ENCODE results near the gene GRIK4.
A peak's percentile ranks its signal among the peaks of the same experiment; 100 is the strongest.
"Not testable (repeated sequence)": the region's sequence is repeated elsewhere in the genome, so short reads cannot be mapped to it uniquely, and the experiment has no call there.

Gene GRIK4

DNA sequence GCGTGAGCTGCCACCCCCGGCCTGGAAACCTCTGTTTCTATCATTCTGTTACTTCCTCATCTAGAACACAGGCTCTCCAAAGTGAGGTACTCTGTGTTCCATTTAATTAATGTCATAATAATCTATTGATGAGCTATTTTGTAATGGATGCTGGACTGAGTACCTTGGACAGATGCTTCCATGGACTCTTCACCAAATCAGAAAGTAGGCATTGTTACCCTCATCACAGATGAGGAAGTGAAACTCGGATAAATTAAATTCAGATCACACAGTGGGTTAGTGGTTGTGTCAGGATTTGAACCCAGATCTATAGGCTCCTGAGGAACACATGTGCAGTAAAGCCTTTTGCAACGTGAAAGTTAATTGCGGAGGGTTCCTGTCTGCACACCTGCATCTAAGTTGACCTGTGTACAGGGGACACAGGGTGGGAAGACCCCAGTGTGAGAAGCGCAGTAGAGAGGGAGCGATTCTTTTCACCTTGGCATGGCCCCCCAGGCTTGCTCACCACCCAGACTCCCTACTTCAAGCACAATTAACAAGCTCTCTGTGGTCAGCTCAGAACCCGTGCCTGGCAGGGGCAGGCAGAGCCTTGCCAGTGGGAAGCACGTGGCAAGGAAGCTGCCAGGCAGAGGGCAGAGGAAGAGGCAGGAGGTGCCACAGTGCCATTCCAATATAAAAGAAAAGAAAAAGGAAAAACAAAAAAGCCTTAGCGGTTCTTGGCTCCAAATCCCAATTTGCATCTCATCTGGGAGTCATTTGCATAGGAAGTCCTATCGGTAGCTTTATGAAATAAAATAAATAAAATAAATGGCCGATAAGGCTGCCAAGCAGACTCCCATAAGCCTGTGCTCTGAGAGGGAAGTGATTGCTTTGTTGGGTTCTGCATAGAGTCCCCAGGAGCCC lies 239.3 kb downstream of the GRIK4 start:
- no peak for DNase-seq

DNA sequence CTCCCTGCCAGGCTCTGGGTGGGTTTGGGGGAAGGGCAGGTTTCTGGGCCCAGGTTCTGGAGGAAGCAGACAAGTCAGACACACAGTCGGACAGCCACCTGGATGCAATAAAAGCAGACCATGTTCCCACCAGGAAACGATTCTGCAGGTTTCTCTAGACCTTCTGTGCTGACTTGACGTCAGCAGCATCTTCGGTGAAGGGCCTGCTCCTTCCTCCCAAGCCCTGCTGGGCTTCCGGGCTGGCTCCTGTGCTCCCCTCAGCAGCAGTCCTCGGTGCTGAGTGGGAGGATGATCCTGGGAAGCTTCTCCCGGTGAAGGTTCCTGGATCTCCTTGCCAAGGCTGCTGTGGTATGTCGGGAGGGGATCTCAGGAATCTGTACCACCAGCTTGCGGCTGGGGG lies 240.0 kb downstream of the GRIK4 start:
- DNase-seq = no peak

- peak in 1 of 2 experiments; percentile 14 for DNase-seq
Measured at GRCh38 chr11:120752668-120753067, 241.1 kb downstream of the GRIK4 start.

GRCh38 chr11:120756931-120757330 lies 245.4 kb downstream of the GRIK4 start:
- no peak for DNase-seq

GRCh38 chr11:120759046-120759445 lies 247.5 kb downstream of the GRIK4 start:
- no peak for DNase-seq

- not testable (repeated sequence) for DNase-seq
Measured at GRCh38 chr11:120765710-120766109, 254.2 kb downstream of the GRIK4 start.

- DNase-seq = no peak
Measured at GRCh38 chr11:120766318-120766717, 254.8 kb downstream of the GRIK4 start.

- DNase-seq = no peak
Measured at GRCh38 chr11:120768949-120769348, 257.4 kb downstream of the GRIK4 start.

GRCh38 chr11:120769906-120770305 lies 258.4 kb downstream of the GRIK4 start:
- no peak for DNase-seq

DNA sequence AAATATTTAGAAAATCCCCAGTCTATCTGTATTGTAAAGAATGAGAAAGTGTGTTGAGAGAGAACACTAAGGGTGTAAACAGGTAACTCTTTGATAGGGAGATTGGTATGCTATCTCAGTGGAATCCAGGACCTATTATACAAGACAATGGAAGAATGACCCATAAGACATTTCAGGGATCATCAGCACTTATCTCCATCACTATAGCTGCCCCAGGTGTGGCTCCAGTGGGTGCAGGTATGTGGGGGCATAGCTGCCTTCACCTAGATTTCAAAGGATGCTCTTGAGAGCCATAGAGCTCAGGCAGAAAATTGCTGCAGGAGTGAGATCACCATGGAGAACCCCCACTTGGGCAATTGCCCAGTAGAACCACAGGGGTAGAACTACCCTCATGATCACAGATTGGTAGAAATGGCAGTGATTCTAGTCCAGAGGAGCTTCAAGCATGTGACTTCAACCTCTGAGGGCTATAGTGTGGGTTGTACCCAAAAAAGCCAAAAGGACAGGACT lies 260.1 kb downstream of the GRIK4 start:
- no peak for DNase-seq

DNA sequence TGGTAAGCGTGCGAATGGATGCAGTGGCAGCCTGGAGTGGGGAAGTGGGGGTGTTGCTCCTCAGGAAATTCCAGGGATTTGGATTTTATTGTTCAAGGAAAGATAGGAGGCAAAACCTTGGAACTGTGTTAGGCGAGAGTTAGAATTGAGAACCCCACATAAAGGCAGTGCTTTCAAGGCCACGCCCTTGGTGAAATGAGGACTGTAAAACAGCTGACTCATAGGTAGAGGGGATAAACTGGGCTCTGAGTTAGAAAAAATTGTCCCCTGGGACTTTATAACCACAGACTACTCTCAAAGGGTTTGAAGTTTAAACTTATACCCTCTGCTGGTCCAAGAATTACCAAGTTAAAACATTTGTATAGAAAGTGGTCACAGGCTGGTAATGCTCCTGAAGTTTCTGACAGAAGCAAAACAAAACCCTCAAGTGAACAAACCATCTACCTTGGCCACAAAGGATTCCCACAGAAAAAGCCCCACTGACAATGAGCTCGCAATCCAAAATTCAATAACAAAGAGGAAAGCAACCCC lies 262.0 kb downstream of the GRIK4 start:
- DNase-seq = no peak

- no peak for DNase-seq
Measured at GRCh38 chr11:120774591-120775386, 263.2 kb downstream of the GRIK4 start.

GRCh38 chr11:120775986-120776951 lies 264.7 kb downstream of the GRIK4 start:
- DNase-seq = no peak

GRCh38 chr11:120778685-120779490 lies 267.3 kb downstream of the GRIK4 start:
- DNase-seq = no peak

- no peak for DNase-seq
Measured at GRCh38 chr11:120780239-120780638, 268.7 kb downstream of the GRIK4 start.

- DNase-seq = no peak
Measured at GRCh38 chr11:120781486-120782120, 270.1 kb downstream of the GRIK4 start.

GRCh38 chr11:120784566-120785251 lies 273.2 kb downstream of the GRIK4 start:
- DNase-seq = no peak

DNA sequence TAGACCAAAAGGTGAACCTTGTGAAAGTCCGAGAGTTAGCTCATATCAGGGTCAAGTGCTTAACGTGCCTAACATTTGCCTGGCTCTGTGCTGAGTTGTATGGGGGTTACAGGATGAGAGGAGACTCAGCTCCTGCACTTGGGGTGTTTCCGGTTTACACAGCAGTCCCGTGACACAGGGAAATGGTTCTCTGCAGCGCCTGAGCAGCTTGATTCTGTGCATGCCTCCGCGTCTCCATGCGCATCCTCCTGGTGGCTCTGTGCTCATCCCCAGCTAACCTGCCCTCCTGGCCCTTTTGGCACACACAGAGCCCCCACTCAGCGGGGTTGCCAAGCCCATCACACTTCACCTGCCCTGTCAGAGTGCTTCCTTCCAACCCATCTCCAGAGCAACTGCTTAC lies 274.0 kb downstream of the GRIK4 start:
- DNase-seq = no peak

DNA sequence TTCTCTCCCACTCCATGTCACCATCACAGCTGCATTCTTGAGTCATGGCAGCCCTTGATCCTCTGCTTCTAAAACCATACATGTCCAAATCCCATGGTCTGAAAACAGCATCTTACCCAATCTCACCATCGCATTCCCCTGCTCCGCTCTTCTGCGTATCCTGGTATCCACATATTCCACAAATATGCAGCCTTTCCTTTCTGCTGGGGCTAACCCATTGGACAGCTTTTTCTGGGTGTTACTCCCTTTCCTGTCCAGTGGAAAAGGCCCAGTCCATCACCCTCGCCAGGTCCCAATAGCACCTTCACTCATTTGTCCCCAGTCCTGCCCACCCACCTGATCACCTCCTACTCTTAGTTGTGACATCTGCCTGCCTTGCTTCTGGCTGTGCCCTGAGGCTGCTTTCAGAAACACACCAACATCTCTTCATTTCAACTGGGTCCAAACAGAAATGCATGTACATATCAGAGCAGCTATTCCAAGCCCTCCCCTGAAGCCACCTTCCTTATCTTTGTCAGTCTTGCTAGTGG lies 274.7 kb downstream of the GRIK4 start:
- no peak for DNase-seq

- DNase-seq = not testable (repeated sequence)
Measured at GRCh38 chr11:120787224-120787623, 275.7 kb downstream of the GRIK4 start.

Data from NCI-H1930 (cell line).